ENCODE data around the gene TMEM161A.
"Not testable (repeated sequence)": the region's sequence is repeated elsewhere in the genome, so short reads cannot be mapped to it uniquely, and the experiment has no call there.

The TMEM161A gene

GRCh38 chr19:19138109-19138981, at the start of gene TMEM161A:
TSS of gene TMEM161A (minus strand) at chr19:19138478. CDS start at chr19:19138428, 50 bp downstream.
- peak; percentile 94 for DNase-seq

DNA sequence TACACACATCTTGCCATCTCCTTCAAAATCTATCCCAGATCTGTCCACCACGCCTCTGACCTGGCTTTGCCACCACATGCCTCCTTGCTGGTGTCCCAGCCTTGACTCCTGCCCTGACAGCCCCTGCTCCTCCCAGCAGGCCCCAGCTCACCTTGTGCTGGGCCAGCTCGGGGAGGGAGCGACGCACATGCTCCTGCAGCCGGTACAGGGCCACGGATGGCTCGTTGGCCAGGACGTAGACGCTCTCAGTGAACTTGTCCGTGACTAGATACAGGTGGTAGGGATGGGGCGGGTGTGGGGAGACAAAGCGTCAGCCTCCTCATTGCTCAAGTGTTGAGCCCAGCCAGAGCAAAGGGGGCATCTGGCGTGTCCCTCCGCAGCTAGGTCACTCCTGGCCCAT, 48.5 kb upstream of the TMEM161A start:
- no peak for DNase-seq

DNA sequence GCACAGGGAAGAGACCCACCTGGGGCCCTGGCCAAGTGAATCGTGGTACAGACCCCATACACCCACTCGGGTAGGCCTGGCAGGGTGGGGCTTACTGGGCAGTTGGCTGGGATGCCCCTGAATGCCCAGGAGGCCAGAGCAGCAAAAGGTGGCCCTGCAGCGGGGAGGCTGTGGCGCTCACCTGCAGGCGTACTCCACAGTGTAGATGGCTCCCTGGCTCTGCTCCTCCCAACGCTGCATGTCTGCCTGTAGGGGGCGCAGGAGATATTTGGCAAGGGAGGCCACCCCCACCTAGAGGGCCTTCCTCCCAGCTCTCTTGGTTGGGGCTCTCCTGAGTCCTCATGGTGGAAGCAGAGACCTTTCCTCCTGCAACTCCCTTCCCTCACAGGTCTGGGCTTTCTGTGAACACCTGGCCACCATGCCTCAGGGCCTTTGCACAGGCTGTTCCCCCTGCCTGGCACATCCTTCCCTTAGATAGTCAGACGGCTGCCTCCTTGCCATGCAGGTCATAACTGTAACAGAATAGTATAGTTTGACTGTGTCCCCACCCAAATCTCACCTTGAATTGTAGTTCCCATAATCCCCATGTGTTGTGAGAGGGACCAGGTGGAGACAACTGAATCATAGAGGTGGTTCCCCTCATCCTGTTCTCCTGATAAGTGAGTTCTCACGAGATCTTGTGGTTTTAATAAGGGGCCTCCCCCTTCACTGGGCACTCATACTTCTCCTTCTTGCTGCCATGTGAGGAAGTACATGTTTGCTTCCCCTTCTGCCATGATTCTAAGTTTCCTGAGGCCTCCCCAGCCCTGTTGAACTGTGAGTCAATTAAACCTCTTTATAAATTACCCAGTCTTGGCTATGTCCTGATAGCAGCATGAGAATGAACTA, 47.8 kb upstream of the TMEM161A start:
- no peak for DNase-seq

- DNase-seq, result no peak
Observed at GRCh38 chr19:19181488-19181998, 43.3 kb upstream of the TMEM161A start.

DNA sequence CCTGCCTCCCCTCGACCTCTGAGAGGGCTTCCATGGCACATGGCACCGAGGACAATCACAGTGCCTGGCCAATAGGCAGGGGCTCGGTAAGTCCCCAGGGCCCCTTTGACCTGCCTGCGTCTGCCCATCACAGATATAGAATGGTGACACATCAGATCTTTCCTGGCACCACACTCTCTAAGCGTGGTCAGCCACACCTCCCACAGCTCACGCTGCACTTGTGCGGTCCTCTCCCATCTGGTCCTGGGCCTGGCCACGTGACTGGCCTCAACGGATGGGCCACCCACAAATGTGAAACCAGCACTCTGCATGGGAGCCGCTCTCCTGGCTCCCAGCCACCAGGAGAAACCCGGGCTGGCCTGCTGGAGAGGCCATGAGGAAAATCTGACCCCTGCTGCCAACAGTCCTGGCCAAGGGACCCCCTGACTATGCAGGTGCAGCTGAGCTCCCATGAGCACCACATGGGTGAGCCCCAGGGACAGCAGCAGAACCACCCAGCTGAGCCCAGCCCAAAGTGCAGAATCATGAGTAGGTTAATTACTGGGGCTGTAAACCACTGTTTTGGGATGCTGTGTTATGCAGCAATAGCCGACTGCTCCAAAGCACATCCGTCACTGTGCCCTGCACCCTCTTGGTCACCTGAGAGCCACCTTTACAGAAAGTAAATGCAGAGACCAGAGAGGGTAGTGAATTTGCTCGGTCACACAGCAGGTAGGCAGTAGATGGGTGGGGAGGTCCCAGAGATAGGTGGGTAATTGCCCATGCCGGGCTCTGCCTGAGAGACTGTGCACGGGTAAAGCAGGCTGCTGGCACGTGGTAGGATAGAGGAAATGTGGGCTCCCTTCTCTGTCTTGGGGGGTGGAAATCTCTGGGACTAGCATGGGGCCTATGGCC, 41.5 kb upstream of the TMEM161A start:
- no peak for DNase-seq

- no peak for DNase-seq
Observed at GRCh38 chr19:19176950-19177349, 38.7 kb upstream of the TMEM161A start.

DNA sequence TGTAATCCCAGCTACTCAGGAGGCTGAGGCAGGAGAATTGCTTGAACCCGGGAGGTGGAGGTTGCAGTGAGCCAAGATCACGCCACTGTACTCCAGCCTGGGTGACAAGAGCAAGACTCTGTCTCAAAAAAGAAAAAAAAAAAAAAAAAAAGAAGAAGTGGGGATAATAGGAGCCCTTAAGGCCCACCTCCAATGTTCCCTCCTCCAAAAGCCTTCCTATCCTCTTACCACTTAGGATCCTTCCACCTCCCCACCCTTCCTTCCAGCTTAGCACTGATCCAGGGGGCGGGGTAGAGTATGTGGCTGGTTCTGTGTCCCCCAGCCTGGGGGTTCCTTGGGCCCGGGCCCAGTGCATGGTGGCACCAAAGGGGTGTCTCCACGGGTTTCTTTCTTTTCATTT, 35.0 kb upstream of the TMEM161A start:
- DNase-seq, result not testable (repeated sequence)

DNA sequence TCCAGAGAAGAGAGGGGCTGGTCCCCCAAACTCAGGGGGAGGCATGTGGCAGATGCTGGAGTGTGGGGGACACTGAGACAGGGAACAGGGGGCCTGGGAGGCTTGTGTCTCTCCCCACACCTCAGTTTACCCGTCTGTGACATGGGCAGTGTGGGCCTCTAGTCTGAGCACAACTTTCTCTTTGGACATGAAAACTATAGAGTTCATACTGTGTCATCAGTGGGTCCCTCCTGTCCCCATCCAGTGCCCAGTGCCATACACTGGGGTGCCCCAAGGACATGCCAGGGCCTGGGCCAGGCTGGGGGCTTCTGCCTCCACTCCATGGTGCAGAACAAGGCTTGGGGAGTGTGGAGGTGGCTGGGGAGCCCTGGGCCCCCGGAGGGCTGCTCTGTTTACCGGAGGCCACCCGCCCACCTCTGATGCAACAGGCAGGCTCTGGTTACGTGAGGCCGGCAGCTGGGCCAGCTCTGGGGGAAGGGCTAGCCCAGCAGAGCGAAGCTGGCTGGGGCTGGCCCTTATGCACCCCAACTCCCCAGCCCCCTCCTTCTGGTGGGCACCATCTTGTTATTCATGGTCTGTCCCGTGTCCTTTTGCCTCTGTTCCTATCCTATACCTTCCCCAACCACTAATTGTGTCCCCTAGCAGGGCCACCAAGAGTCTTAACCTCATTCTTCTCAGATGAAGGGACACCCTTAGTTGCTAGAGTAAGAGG, 33.7 kb upstream of the TMEM161A start:
- DNase-seq, result no peak

GRCh38 chr19:19170873-19171672, 32.8 kb upstream of the TMEM161A start:
- DNase-seq, result no peak

GRCh38 chr19:19170053-19170872, 32.0 kb upstream of the TMEM161A start, which contains the start of gene MEF2B:
TSS of gene MEF2B (minus strand) at chr19:19170263. CDS start at chr19:19150735, 19,528 bp downstream.
- peak; percentile 67 for DNase-seq

- no peak for DNase-seq
Observed at GRCh38 chr19:19169236-19170052, 31.2 kb upstream of the TMEM161A start.

GRCh38 chr19:19167612-19168011, 29.3 kb upstream of the TMEM161A start:
- DNase-seq, result no peak

DNA sequence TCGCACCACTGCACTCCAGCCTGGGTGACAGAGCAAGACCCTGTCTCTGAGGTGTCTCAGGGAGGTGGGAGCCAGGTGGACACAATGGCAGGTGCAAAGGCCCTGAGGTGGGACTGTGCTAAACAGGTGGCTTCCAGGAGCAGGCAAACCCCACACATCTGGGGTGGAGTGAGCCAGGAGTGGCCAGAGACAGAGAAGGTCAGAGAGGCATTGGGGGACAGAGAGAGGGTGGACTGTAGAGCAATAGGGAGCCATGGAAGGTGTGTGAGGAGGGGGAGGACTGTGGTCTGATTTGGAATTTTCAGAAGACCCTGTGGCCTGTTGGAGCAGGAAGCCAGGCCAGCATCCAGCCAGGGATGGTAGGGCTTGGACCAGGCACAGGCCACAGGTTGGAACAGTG, 27.1 kb upstream of the TMEM161A start:
- no peak for DNase-seq

- no peak for DNase-seq
Observed at GRCh38 chr19:19162495-19162894, 24.2 kb upstream of the TMEM161A start.

DNA sequence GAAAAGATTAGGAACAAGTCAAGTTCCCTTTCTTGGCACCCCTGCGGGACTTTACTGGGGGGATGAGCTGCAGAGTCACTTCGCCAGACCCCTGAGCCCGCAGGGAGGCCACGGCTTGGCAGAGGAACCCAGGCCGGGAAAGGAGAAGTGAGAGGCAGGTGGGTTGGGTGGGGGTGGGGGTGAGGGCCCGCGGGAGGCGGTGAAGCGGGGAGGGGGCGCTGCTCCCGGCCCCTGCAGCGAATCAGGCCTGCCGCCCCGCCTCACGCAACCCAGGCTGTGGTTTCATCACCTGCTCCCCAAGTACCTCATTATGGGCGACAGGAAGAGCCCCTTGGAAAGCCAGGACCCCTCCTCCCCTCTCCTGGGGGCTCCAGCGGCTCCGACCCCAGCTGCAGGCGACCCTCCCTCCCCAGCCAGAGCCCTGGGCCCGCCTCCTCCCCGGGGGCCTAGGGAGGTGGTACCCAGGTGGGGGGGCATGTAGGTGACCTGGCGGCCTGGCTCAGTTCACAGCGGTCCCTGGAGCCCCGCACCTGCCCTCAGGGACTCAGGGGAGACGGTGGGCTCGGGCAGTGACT, 22.3 kb upstream of the TMEM161A start:
- no peak for DNase-seq

GRCh38 chr19:19159534-19159933, 21.3 kb upstream of the TMEM161A start:
- DNase-seq, result no peak

DNA sequence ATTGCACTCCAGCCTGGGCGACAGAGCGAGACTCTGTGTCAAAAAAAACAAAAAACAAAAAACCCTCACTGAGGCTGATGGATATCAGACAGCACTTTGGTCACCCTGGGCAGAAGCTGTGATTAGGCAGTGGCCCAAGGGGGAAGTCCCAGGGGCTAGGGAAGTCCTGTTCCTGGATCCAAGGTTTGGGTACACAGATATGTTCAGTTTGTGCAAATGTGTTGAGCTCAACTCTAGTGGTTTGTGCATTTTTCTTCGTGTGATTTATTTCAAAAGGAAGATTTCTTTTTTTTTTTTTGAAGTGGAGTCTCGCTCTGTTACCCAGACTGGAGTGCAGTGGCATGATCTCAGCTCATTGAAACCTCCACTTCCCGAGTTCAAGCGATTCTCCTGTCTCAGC, 19.5 kb upstream of the TMEM161A start:
- no peak for DNase-seq

DNA sequence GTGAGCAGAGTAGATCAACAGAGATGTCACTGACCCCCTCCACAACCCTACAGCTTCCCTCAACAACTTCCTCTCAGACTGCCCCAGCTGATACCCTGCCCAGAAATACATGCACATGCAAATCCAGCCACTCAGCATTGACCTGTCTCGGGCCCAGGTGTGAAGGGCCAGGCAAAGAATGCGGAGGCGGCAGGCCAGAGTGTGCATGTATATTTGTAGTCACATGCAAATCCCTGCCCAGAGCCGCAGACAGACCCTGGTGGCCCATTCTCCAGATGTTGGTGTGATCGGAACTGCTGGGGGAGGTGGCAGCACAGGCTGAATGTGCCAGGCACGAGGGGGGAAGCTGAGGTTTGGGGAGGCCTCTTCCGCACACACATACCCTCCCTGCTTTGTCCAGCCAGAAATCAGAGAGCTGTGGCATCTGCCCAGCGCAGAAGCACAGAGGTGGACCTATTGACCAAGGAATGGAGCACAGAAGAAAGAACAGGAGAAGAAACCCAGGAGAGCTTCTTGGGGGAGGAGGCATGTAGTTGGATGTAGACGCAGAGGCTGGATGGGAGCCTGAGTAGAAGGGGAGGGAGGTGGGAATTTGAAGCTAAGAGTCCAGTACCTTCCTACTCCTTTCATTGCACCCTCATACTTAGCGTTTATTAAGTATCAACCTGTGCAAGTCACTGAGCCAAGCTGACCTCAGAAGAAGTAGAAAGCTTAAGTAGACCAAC, 17.4 kb upstream of the TMEM161A start:
- DNase-seq, result no peak
